ENCODE results near the gene FAT1.

Gene FAT1

GRCh38 chr4:186588503-186588902, 135.2 kb downstream of the FAT1 start:
- ChIA-PET CTCF (interaction anchor here (0.9 to 2.8 kb wide), 2 partner anchors 14 to 115 kb away, joined by 3 to 27 read pairs; no protein-coding TSS in a partner anchor), POLR2A (no interaction called here)
- Histone ChIP-seq H3K4me3 (ENCODE audit: low read depth, low read length) (no peak overlapping the region), H3K36me3 (ENCODE audit: control insufficient read depth in 2 of 2, insufficient read depth in 1 of 2, low read length in 2 of 2) (peaks cover 3 to 67% of the 10 kb centered on the region in 2 experiments; a peak in 2 of 3 replicates), H3K4me1 (ENCODE audit: control insufficient read depth, insufficient read depth, low read length) (no peaks in the 10 kb centered on the region), H3K27ac (ENCODE audit: extremely low read depth, low read depth, low read length) (no peak overlapping the region), H3K9me3 (ENCODE audit: control insufficient read depth, insufficient read depth, low read depth, low read length) (no peaks in the 10 kb centered on the region)
- TF ChIP-seq ZBTB20 (tag by site-specific recombination; IDR thresholded peaks at IDR 0.05) (no peak), ZNF510 (tag by site-specific recombination; IDR thresholded peaks at IDR 0.05; ENCODE audit: insufficient replicate concordance) (no peak), ZNF426 (tag by site-specific recombination; IDR thresholded peaks at IDR 0.05) (no peak), ZNF140 (tag by site-specific recombination; IDR thresholded peaks at IDR 0.05) (no peak), KLF16 (tag by site-specific recombination; IDR thresholded peaks at IDR 0.05) (no peak), ZNF560 (tag by site-specific recombination; IDR thresholded peaks at IDR 0.05; ENCODE audit: borderline replicate concordance) (no peak), ZNF155 (tag by site-specific recombination; IDR thresholded peaks at IDR 0.05) (no peak), ZNF544 (tag by site-specific recombination; IDR thresholded peaks at IDR 0.05) (no peak), ZNF624 (tag by site-specific recombination; IDR thresholded peaks at IDR 0.05) (no peak), ZNF416 (tag by site-specific recombination; IDR thresholded peaks at IDR 0.05) (no peak)
- TF ChIP-seq, protein P1, sequence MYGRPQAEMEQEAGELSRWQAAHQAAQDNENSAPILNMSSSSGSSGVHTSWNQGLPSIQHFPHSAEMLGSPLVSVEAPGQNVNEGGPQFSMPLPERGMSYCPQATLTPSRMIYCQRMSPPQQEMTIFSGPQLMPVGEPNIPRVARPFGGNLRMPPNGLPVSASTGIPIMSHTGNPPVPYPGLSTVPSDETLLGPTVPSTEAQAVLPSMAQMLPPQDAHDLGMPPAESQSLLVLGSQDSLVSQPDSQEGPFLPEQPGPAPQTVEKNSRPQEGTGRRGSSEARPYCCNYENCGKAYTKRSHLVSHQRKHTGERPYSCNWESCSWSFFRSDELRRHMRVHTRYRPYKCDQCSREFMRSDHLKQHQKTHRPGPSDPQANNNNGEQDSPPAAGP (tag by site-specific recombination; IDR thresholded peaks at IDR 0.05) = no peak
- TF ChIP-seq, protein P2, sequence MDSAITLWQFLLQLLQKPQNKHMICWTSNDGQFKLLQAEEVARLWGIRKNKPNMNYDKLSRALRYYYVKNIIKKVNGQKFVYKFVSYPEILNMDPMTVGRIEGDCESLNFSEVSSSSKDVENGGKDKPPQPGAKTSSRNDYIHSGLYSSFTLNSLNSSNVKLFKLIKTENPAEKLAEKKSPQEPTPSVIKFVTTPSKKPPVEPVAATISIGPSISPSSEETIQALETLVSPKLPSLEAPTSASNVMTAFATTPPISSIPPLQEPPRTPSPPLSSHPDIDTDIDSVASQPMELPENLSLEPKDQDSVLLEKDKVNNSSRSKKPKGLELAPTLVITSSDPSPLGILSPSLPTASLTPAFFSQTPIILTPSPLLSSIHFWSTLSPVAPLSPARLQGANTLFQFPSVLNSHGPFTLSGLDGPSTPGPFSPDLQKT (IDR thresholded peaks at IDR 0.05; ENCODE audit: borderline replicate concordance, low read depth, low read length) = no peak

DNA sequence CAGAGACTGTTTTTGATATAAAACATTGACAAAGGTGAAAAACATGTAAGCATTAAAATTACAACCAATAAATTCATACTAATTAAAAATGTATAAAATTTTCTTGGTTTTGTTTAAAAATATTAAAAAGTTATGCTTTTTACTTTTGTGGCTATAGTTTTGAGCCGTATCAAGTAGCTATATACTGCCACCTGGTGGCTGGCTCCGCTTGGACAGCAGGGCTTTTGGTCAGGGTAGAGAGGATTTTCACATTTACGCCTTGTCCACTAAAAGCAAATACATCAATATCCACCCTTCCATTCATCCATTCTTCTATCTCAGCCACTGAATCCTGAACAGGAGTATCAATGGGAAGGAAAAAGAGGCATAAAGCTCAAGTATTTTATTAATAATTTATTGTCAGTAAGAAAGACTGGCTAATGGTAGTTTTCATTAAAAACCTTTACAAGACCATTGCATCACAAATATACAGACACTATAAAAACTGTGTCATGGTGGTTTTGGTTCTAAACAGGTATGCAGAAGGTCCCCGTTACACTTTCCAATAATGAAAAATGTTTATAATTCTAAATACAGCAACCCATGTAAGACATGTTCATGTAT, 136.1 kb downstream of the FAT1 start:
- CTCF ChIA-PET = interaction anchor here (0.6 to 2.8 kb wide), 33 partner anchors 11 to 962 kb away, joined by 3 to 27 read pairs (median 3); partner anchors contain the start of gene F11
- peaks cover 6 to 62% of the 10 kb centered on the region in 2 experiments; a peak in 2 of 3 replicates for H3K36me3 ChIP-seq (ENCODE audit: control insufficient read depth in 2 of 2, insufficient read depth in 1 of 2, low read length in 2 of 2)

GRCh38 chr4:186586205-186586604, 137.5 kb downstream of the FAT1 start:
- CTCF ChIA-PET = interaction anchor here (1.4 to 1.5 kb wide), 2 partner anchors 22 to 292 kb away, joined by 3 to 4 read pairs; no protein-coding TSS in a partner anchor
- no peak overlapping the region for H3K4me3 ChIP-seq (ENCODE audit: low read depth, low read length)
- no peaks in the 10 kb centered on the region for H3K4me1 ChIP-seq (ENCODE audit: control insufficient read depth, insufficient read depth, low read length)
- no peaks in the 10 kb centered on the region for H3K9me3 ChIP-seq (ENCODE audit: control insufficient read depth, insufficient read depth, low read depth, low read length)
- H3K27ac ChIP-seq (ENCODE audit: extremely low read depth, low read depth, low read length) = no peak overlapping the region
- POLR2A ChIA-PET = no interaction called here
- no peak for TF ChIP-seq ZNF23 (tag by site-specific recombination; IDR thresholded peaks at IDR 0.05; ENCODE audit: borderline replicate concordance)
- no peak for TF ChIP-seq ZNF10 (tag by site-specific recombination; IDR thresholded peaks at IDR 0.05)
- H3K36me3 ChIP-seq (ENCODE audit: control insufficient read depth in 2 of 2, insufficient read depth in 1 of 2, low read length in 2 of 2) = peaks cover 6 to 60% of the 10 kb centered on the region in 2 experiments; a peak in 2 of 3 replicates

More for the DNA sequence above, 136.1 kb downstream of the FAT1 start:
- Histone ChIP-seq H3K4me3 (ENCODE audit: low read depth, low read length) (no peak overlapping the region), H3K27ac (ENCODE audit: extremely low read depth, low read depth, low read length) (no peak overlapping the region), H3K9me3 (ENCODE audit: control insufficient read depth, insufficient read depth, low read depth, low read length) (no peaks in the 10 kb centered on the region), H3K4me1 (ENCODE audit: control insufficient read depth, insufficient read depth, low read length) (no peaks in the 10 kb centered on the region)
- POLR2A ChIA-PET = no interaction called here
- TF ChIP-seq ZNF654 (tag by site-specific recombination; IDR thresholded peaks at IDR 0.05; ENCODE audit: low read depth) (peak; percentile 50), ZNF148 (tag by site-specific recombination; IDR thresholded peaks at IDR 0.05; ENCODE audit: borderline replicate concordance) (no peak), ZNF837 (tag by site-specific recombination; IDR thresholded peaks at IDR 0.05) (no peak)
